CMK (cell line): ENCODE data around the gene GHITM.
"Not testable (repeated sequence)": the region's sequence is repeated elsewhere in the genome, so short reads cannot be mapped to it uniquely, and the experiment has no call there.

Experiments used
- DNase-seq: peaks from one replicate; pipeline ENCODE4 v3.0.0-alpha.2; 2010; ENCODE audit warnings: low read depth

GHITM gene

GRCh38 chr10:84176836-84177474, 37.6 kb downstream of the GHITM start:
- DNase-seq, result no peak

- no peak for DNase-seq
Measured at GRCh38 chr10:84177541-84178141, 38.3 kb downstream of the GHITM start.

GRCh38 chr10:84178160-84178609, 38.9 kb downstream of the GHITM start:
- no peak for DNase-seq

- DNase-seq, result no peak
Measured at GRCh38 chr10:84179059-84179710, 39.9 kb downstream of the GHITM start.

GRCh38 chr10:84180386-84180785, 41.1 kb downstream of the GHITM start:
- DNase-seq, result not testable (repeated sequence)

- DNase-seq, result no peak
Measured at GRCh38 chr10:84181631-84182030, 42.3 kb downstream of the GHITM start.

- no peak for DNase-seq
Measured at GRCh38 chr10:84184517-84184916, 45.2 kb downstream of the GHITM start.

- no peak for DNase-seq
Measured at GRCh38 chr10:84185526-84186175, 46.3 kb downstream of the GHITM start.

GRCh38 chr10:84188815-84189214, 49.5 kb downstream of the GHITM start:
- no peak for DNase-seq

GRCh38 chr10:84190621-84191020, 51.3 kb downstream of the GHITM start:
- DNase-seq, result no peak

- no peak for DNase-seq
Measured at GRCh38 chr10:84191106-84191505, 51.8 kb downstream of the GHITM start.

- no peak for DNase-seq
Measured at GRCh38 chr10:84193327-84193726, 54.0 kb downstream of the GHITM start.

- DNase-seq, result no peak
Measured at GRCh38 chr10:84193846-84194423, 54.6 kb downstream of the GHITM start.

- no peak for DNase-seq
Measured at GRCh38 chr10:84194424-84195043, 55.2 kb downstream of the GHITM start, which contains the start of gene CDHR1. Gene CDHR1, plus strand, starts transcription at chr10:84194537. Its CDS starts 224 bp downstream, at chr10:84194761.

GRCh38 chr10:84195044-84195830, 55.9 kb downstream of the GHITM start:
- no peak for DNase-seq

GRCh38 chr10:84196083-84196482, 56.8 kb downstream of the GHITM start:
- DNase-seq, result no peak

- DNase-seq, result no peak
Measured at GRCh38 chr10:84196941-84197340, 57.6 kb downstream of the GHITM start.

GRCh38 chr10:84197643-84198042, 58.3 kb downstream of the GHITM start:
- DNase-seq, result no peak

- DNase-seq, result no peak
Measured at GRCh38 chr10:84198206-84198915, 59.1 kb downstream of the GHITM start.

GRCh38 chr10:84200537-84201243, 61.4 kb downstream of the GHITM start:
- no peak for DNase-seq
